Measurements from ENCODE around the gene CD99L2. TPM values are rescaled to one million over a fixed set of nuclear protein-coding genes. Genes with fewer than 3 reads are reported as not detected.

The CD99L2 gene
- total and polyA plus RNA-seq, 10 donors = 8.2 to 51.8 (median 31.8) TPM

DNA sequence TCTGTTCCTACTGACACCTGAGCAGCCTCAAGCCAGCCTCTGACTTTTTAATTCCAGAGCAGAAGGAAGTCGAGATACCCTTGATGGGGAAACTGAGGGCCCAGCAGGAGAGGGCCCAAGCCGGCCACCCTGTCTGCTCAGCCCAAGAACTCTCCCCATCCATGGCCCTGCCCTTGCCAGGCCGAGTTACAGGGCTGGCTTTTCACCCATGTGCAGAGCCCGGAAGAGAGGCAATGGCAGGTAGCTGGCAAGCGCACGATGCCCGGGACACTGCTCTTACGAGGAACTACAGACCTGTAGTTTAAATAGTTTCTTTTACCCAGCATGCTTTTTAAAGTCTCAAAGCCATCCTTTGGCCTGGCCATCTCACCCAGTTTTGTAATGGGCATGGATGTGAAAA, 125.4 kb downstream of the CD99L2 start:
- DNase-seq = no peak
- H3K4me1 ChIP-seq = peaks cover 0 to 5% (median 0%) of the 10 kb centered on the region in 6 donors
- 82 to 98% (median 90%) methylated on average over 7 to 8 of the region's 8 CpGs for WGBS, 5 donors
- H3K9me3 ChIP-seq = no peaks in the 10 kb centered on the region
- peaks cover 0 to 47% (median 0%) of the 10 kb centered on the region in 6 donors for H3K36me3 ChIP-seq
- no peak for TF ChIP-seq POLR2A (IDR thresholded peaks at IDR 0.05)
- H3K4me3 ChIP-seq = no peak overlapping the region
- intact Hi-C loops (cut with DNase I; ENCODE audit: low total_unique reads) = loop anchor here (5.0 kb wide), 2 partner anchors 229 to 309 kb away; no protein-coding TSS in a partner anchor
- H3K27me3 ChIP-seq (replicated peaks in 1 of 7) = no peaks in the 10 kb centered on the region
- H3K27ac ChIP-seq = no peak overlapping the region

- WGBS, 5 donors = 35 to 68% (median 36%) methylated on average over 11 to 26 of the region's 26 CpGs
- intact Hi-C loops (cut with DNase I; ENCODE audit: low total_unique reads) = loop anchor here (5.0 kb wide), 2 partner anchors 230 to 310 kb away; no protein-coding TSS in a partner anchor
Measured at GRCh38 chrX:150772150-150772970, 126.1 kb downstream of the CD99L2 start.

DNA sequence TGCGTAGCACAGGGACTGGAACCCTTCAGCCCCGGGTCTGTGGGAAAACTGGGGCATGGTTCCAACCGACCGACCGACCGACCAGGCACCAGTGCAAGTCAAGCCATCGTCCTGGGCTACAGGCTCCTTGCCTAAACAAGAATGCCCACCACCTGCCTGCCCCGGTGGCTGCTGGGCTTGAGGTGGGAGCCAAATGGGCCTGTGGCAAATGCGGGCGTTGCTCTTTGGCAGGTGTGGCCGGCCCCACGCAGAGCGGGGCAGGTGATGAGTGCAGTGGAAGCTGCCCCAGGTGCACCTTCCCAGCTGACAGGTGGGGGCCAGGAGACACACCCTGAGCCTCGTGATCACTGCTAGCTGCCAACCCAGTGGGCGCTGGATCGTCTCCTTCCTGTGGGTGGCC, 127.4 kb downstream of the CD99L2 start:
- Histone ChIP-seq H3K27ac (no peak overlapping the region), H3K4me1 (peaks cover 0 to 16% (median 4%) of the 10 kb centered on the region in 6 donors), H3K9me3 (no peaks in the 10 kb centered on the region), H3K4me3 (no peak overlapping the region), H3K27me3 (replicated peaks in 1 of 7) (no peaks in the 10 kb centered on the region), H3K36me3 (peaks cover 0 to 40% (median 0%) of the 10 kb centered on the region in 6 donors)
- intact Hi-C loops (cut with DNase I; ENCODE audit: low total_unique reads) = loop anchor here (5.0 kb wide), 2 partner anchors 231 to 311 kb away; no protein-coding TSS in a partner anchor
- DNase-seq = no peak
- no peak for TF ChIP-seq POLR2A (IDR thresholded peaks at IDR 0.05)
- no peak for TF ChIP-seq CTCF (IDR thresholded peaks at IDR 0.05 in 8 of 11, conservative IDR thresholded peaks at IDR 0.05 in 3 of 11)
- no peak for TF ChIP-seq POLR2AphosphoS5 (IDR thresholded peaks at IDR 0.05)
- 73 to 90% (median 84%) methylated on average over 7 to 16 of the region's 16 CpGs; no CpG with 5 or more reads in 1 of the 5 donors for WGBS, 5 donors

More at GRCh38 chrX:150772150-150772970, 126.1 kb downstream of the CD99L2 start:
- Histone ChIP-seq H3K27ac (no peak overlapping the region), H3K4me1 (peaks cover 0 to 11% (median under 1%) of the 10 kb centered on the region in 6 donors), H3K27me3 (replicated peaks in 1 of 7) (no peaks in the 10 kb centered on the region), H3K4me3 (no peak overlapping the region), H3K9me3 (no peaks in the 10 kb centered on the region), H3K36me3 (peaks cover 0 to 46% (median 0%) of the 10 kb centered on the region in 6 donors)
- peak; percentile 93 for DNase-seq
- TF ChIP-seq CTCF (IDR thresholded peaks at IDR 0.05 in 8 of 11, conservative IDR thresholded peaks at IDR 0.05 in 3 of 11) (peak; percentile 44 to 85 (median 76)), POLR2AphosphoS5 (IDR thresholded peaks at IDR 0.05) (peak in 2 of 3 donors; percentile 62 to 63), POLR2A (IDR thresholded peaks at IDR 0.05) (no peak)

DNA sequence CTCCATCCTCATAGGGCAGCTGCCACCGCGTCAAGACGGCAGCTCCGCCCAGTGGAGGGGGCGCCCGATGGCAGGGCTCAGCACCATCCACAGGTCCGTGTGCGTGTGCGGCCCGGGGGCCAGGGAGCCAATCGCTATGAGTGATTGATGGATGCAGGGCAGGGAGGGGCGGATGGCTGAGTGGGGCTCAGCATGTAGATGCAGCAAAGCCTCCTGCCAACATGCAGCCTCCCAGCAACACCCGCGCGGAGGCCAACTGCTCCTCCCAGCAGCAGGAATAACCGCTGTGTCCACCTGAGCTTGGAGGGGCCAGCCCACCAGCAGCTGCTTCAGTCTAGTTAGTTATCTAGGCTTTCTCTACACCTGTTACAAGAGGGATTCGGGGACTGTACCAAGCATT, 127.8 kb downstream of the CD99L2 start:
- Histone ChIP-seq H3K36me3 (peaks cover 0 to 40% (median 0%) of the 10 kb centered on the region in 6 donors), H3K4me1 (peaks cover 0 to 16% (median 4%) of the 10 kb centered on the region in 6 donors), H3K9me3 (no peaks in the 10 kb centered on the region), H3K4me3 (no peak overlapping the region), H3K27me3 (replicated peaks in 1 of 7) (no peaks in the 10 kb centered on the region), H3K27ac (no peak overlapping the region)
- 86 to 97% (median 91%) methylated on average over 9 to 17 of the region's 17 CpGs for WGBS, 5 donors
- intact Hi-C loops (cut with DNase I; ENCODE audit: low total_unique reads) = loop anchor here (5.0 kb wide), 2 partner anchors 232 to 312 kb away; no protein-coding TSS in a partner anchor
- TF ChIP-seq CTCF (IDR thresholded peaks at IDR 0.05 in 8 of 11, conservative IDR thresholded peaks at IDR 0.05 in 3 of 11) = no peak
- TF ChIP-seq POLR2AphosphoS5 (IDR thresholded peaks at IDR 0.05) = peak in 1 of 3 donors; percentile 28
- no peak for TF ChIP-seq POLR2A (IDR thresholded peaks at IDR 0.05)
- DNase-seq = no peak

Measured in spleen (tissue), 11 donors.